ENCODE data around the gene SETD5.

The SETD5 gene

GRCh38 chr3:9387322-9387655 is 10.1 kb upstream of the SETD5 start:
- no peak for DNase-seq (ENCODE audit: low read depth in 2 of 2)

GRCh38 chr3:9388142-9388541 is 9.3 kb upstream of the SETD5 start:
- no peak for DNase-seq (ENCODE audit: low read depth in 2 of 2)

GRCh38 chr3:9388562-9389272 is 8.7 kb upstream of the SETD5 start:
- DNase-seq (ENCODE audit: low read depth in 2 of 2) = no peak

GRCh38 chr3:9390265-9390888 is 7.0 kb upstream of the SETD5 start:
- no peak for DNase-seq (ENCODE audit: low read depth in 2 of 2)

- DNase-seq (ENCODE audit: low read depth in 2 of 2) = no peak
These were observed 5.4 kb upstream of the SETD5 start for GRCh38 chr3:9392041-9392440.

GRCh38 chr3:9395570-9396300 is 1.7 kb upstream of the SETD5 start:
- no peak for DNase-seq (ENCODE audit: low read depth in 2 of 2)

GRCh38 chr3:9396301-9396631 is 1.1 kb upstream of the SETD5 start:
- peak; percentile 49 to 59 for DNase-seq (ENCODE audit: low read depth in 2 of 2)

- DNase-seq (ENCODE audit: low read depth in 2 of 2) = peak; percentile 97 to 98
These were observed 633 bp upstream of the SETD5 start for GRCh38 chr3:9396632-9397331.

GRCh38 chr3:9397906-9398699 is 688 bp downstream of the SETD5 start:
- peak in 1 of 2 donors; percentile 9 for DNase-seq (ENCODE audit: low read depth in 2 of 2)

- DNase-seq (ENCODE audit: low read depth in 2 of 2) = no peak
These were observed 1.4 kb downstream of the SETD5 start for GRCh38 chr3:9398700-9399336.

- DNase-seq (ENCODE audit: low read depth in 2 of 2) = no peak
These were observed 1.9 kb downstream of the SETD5 start for GRCh38 chr3:9399337-9399703.

- DNase-seq (ENCODE audit: low read depth in 2 of 2) = no peak
These were observed 2.3 kb downstream of the SETD5 start for GRCh38 chr3:9399746-9400145.

GRCh38 chr3:9400616-9401015 is 3.2 kb downstream of the SETD5 start:
- DNase-seq (ENCODE audit: low read depth in 2 of 2) = no peak

- no peak for DNase-seq (ENCODE audit: low read depth in 2 of 2)
These were observed 4.6 kb downstream of the SETD5 start for GRCh38 chr3:9401986-9402385.

- DNase-seq (ENCODE audit: low read depth in 2 of 2) = no peak
These were observed 5.2 kb downstream of the SETD5 start for GRCh38 chr3:9402410-9403228.

- no peak for DNase-seq (ENCODE audit: low read depth in 2 of 2)
These were observed 6.0 kb downstream of the SETD5 start for GRCh38 chr3:9403463-9403862.

GRCh38 chr3:9404680-9405079 is 7.3 kb downstream of the SETD5 start:
- no peak for DNase-seq (ENCODE audit: low read depth in 2 of 2)

GRCh38 chr3:9405756-9406155 is 8.3 kb downstream of the SETD5 start:
- no peak for DNase-seq (ENCODE audit: low read depth in 2 of 2)

- DNase-seq (ENCODE audit: low read depth in 2 of 2) = no peak
These were observed 9.6 kb downstream of the SETD5 start for GRCh38 chr3:9406856-9407626.

- no peak for DNase-seq (ENCODE audit: low read depth in 2 of 2)
These were observed 10.6 kb downstream of the SETD5 start for GRCh38 chr3:9408061-9408460.

Data from stimulated activated CD8-positive, alpha-beta memory T cell treated with anti-CD3 and anti-CD28 coated beads, Interleukin-2, amount 100 ng/mL, for 1 hour (primary cell).